ENCODE results near the gene FBN1. TPM values are rescaled to one million over a fixed set of nuclear protein-coding genes. Genes with fewer than 3 reads are reported as not detected.
A peak's percentile ranks its signal among the peaks of the same experiment; 100 is the strongest.

The FBN1 gene
- 100 to 1,000 TPM; 258 to 300 TPM for total RNA-seq

- H3K4me3 ChIP-seq = peak within 1 kb of the TSS; percentile 95
- no peaks in the 10 kb centered on the region for H3K27me3 ChIP-seq (replicated peaks; ENCODE audit: insufficient read depth)
- no peaks in the 10 kb centered on the region for H3K36me3 ChIP-seq
- DNase-seq (ENCODE audit: low spot score) (peak; percentile 48), ATAC-seq (ENCODE audit: insufficient number of reproducible peaks, low FRiP score, low read depth) (peak; percentile 66)
- peaks cover 16 to 38% of the 10 kb centered on the region in 2 donors for H3K4me1 ChIP-seq (ENCODE audit: control insufficient read depth in 1 of 2, low read depth in 2 of 2)
- TF ChIP-seq CTCF (IDR thresholded peaks at IDR 0.05) = no peak
- H3K9me3 ChIP-seq = no peaks in the 10 kb centered on the region
- H3K27ac ChIP-seq = peak within 1 kb of the TSS; percentile 95 to 98
Measured at GRCh38 chr15:48645558-48646330, at the start of gene FBN1. TSS of gene FBN1 (minus strand) at chr15:48645709. CDS start at chr15:48644769, 940 bp downstream.

- H3K27me3 ChIP-seq (replicated peaks; ENCODE audit: insufficient read depth) = no peaks in the 10 kb centered on the region
- no peak for TF ChIP-seq CTCF (IDR thresholded peaks at IDR 0.05)
- no peak overlapping the region for H3K4me3 ChIP-seq
- no peaks in the 10 kb centered on the region for H3K9me3 ChIP-seq
- no peak for DNase-seq (ENCODE audit: low spot score)
- no peak for ATAC-seq (ENCODE audit: insufficient number of reproducible peaks, low FRiP score, low read depth)
- peaks cover 0 to 6% of the 10 kb centered on the region in 2 donors for H3K4me1 ChIP-seq (ENCODE audit: control insufficient read depth in 1 of 2, low read depth in 2 of 2)
- no peak overlapping the region for H3K27ac ChIP-seq
- H3K36me3 ChIP-seq = no peaks in the 10 kb centered on the region
Measured at GRCh38 chr15:48693484-48693883, 48.0 kb upstream of the FBN1 start.

GRCh38 chr15:48688493-48688892 is 43.0 kb upstream of the FBN1 start:
- DNase-seq (ENCODE audit: low spot score) (no peak), ATAC-seq (ENCODE audit: insufficient number of reproducible peaks, low FRiP score, low read depth) (no peak)
- no peak for TF ChIP-seq CTCF (IDR thresholded peaks at IDR 0.05)
- Histone ChIP-seq H3K27ac (no peak overlapping the region), H3K9me3 (no peaks in the 10 kb centered on the region), H3K36me3 (no peaks in the 10 kb centered on the region), H3K4me1 (ENCODE audit: control insufficient read depth in 1 of 2, low read depth in 2 of 2) (no peaks in the 10 kb centered on the region), H3K4me3 (no peak overlapping the region), H3K27me3 (replicated peaks; ENCODE audit: insufficient read depth) (no peaks in the 10 kb centered on the region)

GRCh38 chr15:48683991-48684765 is 38.7 kb upstream of the FBN1 start:
- TF ChIP-seq CTCF (IDR thresholded peaks at IDR 0.05) = no peak
- ATAC-seq (ENCODE audit: insufficient number of reproducible peaks, low FRiP score, low read depth) (no peak), DNase-seq (ENCODE audit: low spot score) (no peak)
- no peaks in the 10 kb centered on the region for H3K27me3 ChIP-seq (replicated peaks; ENCODE audit: insufficient read depth)
- no peak overlapping the region for H3K4me3 ChIP-seq
- H3K4me1 ChIP-seq (ENCODE audit: control insufficient read depth in 1 of 2, low read depth in 2 of 2) = no peaks in the 10 kb centered on the region
- no peaks in the 10 kb centered on the region for H3K9me3 ChIP-seq
- H3K36me3 ChIP-seq = no peaks in the 10 kb centered on the region
- H3K27ac ChIP-seq = no peak overlapping the region

GRCh38 chr15:48682942-48683651 is 37.6 kb upstream of the FBN1 start:
- DNase-seq (ENCODE audit: low spot score) = no peak
- no peaks in the 10 kb centered on the region for H3K4me1 ChIP-seq (ENCODE audit: control insufficient read depth in 1 of 2, low read depth in 2 of 2)
- H3K9me3 ChIP-seq = no peaks in the 10 kb centered on the region
- H3K36me3 ChIP-seq = no peaks in the 10 kb centered on the region
- no peak for TF ChIP-seq CTCF (IDR thresholded peaks at IDR 0.05)
- H3K27me3 ChIP-seq (replicated peaks; ENCODE audit: insufficient read depth) = no peaks in the 10 kb centered on the region
- H3K4me3 ChIP-seq = no peak overlapping the region
- ATAC-seq (ENCODE audit: insufficient number of reproducible peaks, low FRiP score, low read depth) = no peak
- H3K27ac ChIP-seq = no peak overlapping the region
